Muscle layer of colon (tissue), 2 donors: Measurements from ENCODE around the gene FECH.
A peak's percentile ranks its signal among the peaks of the same experiment; 100 is the strongest.

Experiments
- H3K27ac ChIP-seq: one replicate; pipeline ENCODE4 v1.7.0; 2013; ENCODE audit warnings: low read depth, mild to moderate bottlenecking, low read length, moderate library complexity
- H3K27me3 ChIP-seq, 2 donors: one replicate each; pipeline ENCODE4 v1.7.0; 2013; ENCODE audit warnings: low read length in 2 of 2, mild to moderate bottlenecking in 2 of 2; ENCODE audit not compliant: insufficient read depth in 2 of 2, control insufficient read depth in 1 of 2
- H3K36me3 ChIP-seq: one replicate; pipeline ENCODE4 v1.7.0; 2013; ENCODE audit warnings: mild to moderate bottlenecking, low read length; ENCODE audit not compliant: insufficient read depth
- H3K4me1 ChIP-seq: one replicate; pipeline ENCODE4 v1.7.0; 2013; ENCODE audit warnings: mild to moderate bottlenecking, low read length; ENCODE audit not compliant: insufficient read depth
- H3K4me3 ChIP-seq, 2 donors: one replicate each; pipeline ENCODE4 v1.7.0; 2013; ENCODE audit warnings: low read length in 2 of 2, low read depth in 1 of 2, mild to moderate bottlenecking in 1 of 2, moderate library complexity in 1 of 2
- H3K9ac ChIP-seq: one replicate; pipeline ENCODE4 v1.7.0; 2013; ENCODE audit warnings: low read length
- H3K9me3 ChIP-seq: one replicate; pipeline ENCODE4 v1.7.0; 2013; ENCODE audit warnings: mild to moderate bottlenecking, low read length
- donor health status: abdominal sarcoma.
- donor health status: Adenocarcinoma of cecum.

The FECH gene

DNA sequence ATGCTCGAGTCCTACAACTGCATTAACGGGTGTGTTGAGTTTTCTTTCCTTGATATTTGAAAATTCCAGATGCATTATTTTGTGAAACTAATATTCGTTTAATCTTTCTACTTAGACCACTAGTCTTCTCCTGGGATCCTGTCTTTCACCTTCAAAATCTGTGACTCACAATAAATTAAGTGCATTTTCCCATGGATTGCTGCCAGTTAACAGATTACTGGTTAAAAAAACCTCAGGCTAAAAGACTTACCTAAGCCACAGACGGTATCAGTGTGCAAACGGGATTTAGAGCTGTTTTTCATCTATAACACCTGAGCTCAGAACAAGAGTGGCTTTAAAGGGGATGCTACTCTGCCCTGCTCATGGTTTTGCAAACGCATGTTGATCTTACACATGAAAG lies 10.2 kb downstream of the FECH start:
- peaks cover 23% of the 10 kb centered on the region for H3K4me1 ChIP-seq
- no peak overlapping the region for H3K27ac ChIP-seq
- no peaks in the 10 kb centered on the region for H3K27me3 ChIP-seq
- H3K36me3 ChIP-seq, result peaks cover 42% of the 10 kb centered on the region
- no peak overlapping the region for H3K9ac ChIP-seq
- H3K9me3 ChIP-seq, result no peaks in the 10 kb centered on the region
- H3K4me3 ChIP-seq, result no peak overlapping the region

DNA sequence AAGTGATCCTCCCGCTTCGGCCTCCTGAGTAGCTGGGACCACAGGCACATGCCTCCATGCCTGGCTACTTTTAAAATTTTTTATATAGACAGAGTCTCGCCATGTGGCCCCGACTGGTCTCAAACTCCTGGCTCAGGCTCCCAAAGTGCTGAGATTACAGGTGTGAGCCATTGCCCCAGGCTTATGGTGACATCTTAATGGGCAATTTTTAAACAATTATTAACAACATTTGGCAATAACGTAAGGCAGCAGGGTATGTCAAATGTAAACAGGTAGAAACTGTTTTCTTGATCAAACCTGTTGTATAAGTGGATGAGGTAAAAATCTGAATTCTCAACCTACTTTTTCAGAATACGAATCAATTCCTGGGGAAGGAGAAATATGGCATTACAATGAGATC lies 11.0 kb downstream of the FECH start:
- H3K27ac ChIP-seq, result no peak overlapping the region
- no peaks in the 10 kb centered on the region for H3K9me3 ChIP-seq
- H3K4me1 ChIP-seq, result peaks cover 23% of the 10 kb centered on the region
- peaks cover 44% of the 10 kb centered on the region for H3K36me3 ChIP-seq
- no peak overlapping the region for H3K9ac ChIP-seq
- H3K4me3 ChIP-seq, result no peak overlapping the region
- no peaks in the 10 kb centered on the region for H3K27me3 ChIP-seq

DNA sequence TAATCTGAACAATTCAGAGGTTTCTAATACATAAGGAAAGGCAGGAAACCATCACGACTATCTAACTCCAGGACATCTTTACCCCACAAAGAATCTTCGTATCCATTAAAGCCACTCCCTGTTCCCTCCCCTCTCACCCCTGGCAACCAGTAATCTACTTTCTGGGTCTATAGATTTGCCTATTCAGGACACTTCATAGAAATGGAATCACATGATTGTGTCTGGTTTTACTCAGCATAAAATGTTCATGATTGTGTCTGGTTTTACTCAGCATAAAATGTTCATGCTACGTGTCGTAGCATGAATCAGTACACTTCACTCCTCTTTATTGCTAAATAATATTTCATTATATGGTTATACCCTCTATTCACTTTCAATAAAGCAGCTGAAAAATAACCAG lies 11.6 kb downstream of the FECH start:
- Histone ChIP-seq H3K4me3 (no peak overlapping the region), H3K9me3 (no peaks in the 10 kb centered on the region), H3K27ac (peak overlapping the region; percentile 33), H3K36me3 (peaks cover 44% of the 10 kb centered on the region), H3K4me1 (peaks cover 23% of the 10 kb centered on the region), H3K9ac (no peak overlapping the region), H3K27me3 (no peaks in the 10 kb centered on the region)

DNA sequence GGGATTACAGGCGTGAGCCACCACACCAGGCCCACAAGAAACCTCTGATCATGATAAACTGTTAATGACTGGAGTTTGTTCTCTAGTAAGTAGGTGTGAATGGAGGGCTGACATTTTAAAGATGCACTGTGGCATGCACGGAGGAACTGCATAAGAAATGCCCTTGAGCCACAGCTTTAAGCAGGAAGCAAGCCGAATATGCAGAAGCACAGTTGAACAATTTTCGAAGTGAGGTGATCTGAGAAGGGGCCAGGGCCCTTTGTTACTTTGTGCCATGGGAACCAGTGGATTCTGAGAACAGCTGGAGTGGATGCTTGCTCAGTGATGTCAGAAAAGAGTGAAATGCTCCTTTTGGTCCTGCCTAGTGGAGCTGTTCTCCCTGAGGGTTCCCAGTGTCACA lies 16.3 kb downstream of the FECH start:
- Histone ChIP-seq H3K4me3 (no peak overlapping the region), H3K4me1 (peaks cover 10% of the 10 kb centered on the region), H3K36me3 (peaks cover 42% of the 10 kb centered on the region), H3K9ac (no peak overlapping the region), H3K27me3 (no peaks in the 10 kb centered on the region), H3K27ac (no peak overlapping the region), H3K9me3 (no peaks in the 10 kb centered on the region)

DNA sequence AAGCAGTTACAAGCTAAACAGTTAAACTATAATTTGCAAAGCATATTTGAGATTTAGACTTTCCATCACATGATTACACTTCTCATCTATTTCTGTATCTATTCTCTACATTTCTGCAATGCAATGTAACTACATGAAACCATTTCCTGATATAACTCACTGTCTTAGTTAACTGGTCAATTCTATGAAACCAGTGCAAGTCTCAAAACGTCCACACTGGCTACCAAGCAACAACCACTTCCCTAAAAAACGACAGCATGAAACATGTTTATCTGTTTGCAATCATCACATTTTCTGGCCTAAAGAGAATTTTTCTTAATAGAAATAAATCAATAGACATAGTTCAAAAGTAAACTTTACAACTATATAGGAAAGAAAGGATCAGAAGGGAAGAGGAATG lies 17.4 kb downstream of the FECH start:
- Histone ChIP-seq H3K4me1 (peaks cover under 1% of the 10 kb centered on the region), H3K36me3 (peaks cover 48% of the 10 kb centered on the region), H3K9me3 (no peaks in the 10 kb centered on the region), H3K9ac (no peak overlapping the region), H3K27me3 (no peaks in the 10 kb centered on the region), H3K27ac (no peak overlapping the region), H3K4me3 (no peak overlapping the region)

DNA sequence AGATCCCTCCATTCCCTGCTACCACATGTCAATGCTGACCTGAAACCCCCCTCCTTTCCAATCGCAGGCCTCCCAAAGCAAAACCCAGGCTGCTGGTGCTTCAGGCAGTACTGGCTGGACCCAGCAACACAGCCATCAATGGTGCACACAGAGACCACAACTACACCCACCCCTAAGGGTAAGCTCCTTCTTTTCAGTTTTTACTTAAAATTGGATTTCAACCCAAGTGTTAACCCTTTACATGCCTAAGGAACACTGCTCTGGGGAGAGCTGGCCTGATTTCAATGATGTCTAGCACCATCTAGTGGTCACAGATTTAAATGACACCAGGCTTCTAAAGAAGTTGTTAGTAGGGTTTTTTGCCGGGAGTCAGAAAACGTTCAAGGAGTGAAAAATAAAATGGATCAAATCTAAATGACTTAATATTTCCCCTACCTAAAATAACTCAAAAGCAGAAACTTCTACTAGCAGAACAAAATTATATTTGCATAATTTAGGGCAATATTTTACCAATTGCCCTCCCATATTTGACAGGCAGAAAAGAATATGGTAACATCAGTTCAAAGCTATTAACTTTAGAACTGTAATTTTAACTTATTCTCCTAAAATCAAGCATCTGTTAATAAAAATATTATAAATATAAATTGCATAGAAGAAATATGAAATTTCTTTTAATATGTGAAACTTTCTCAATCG lies 24.6 kb downstream of the FECH start:
- Histone ChIP-seq H3K4me1 (no peaks in the 10 kb centered on the region), H3K27ac (no peak overlapping the region), H3K36me3 (peaks cover 29% of the 10 kb centered on the region), H3K9me3 (no peaks in the 10 kb centered on the region), H3K9ac (no peak overlapping the region), H3K4me3 (no peak overlapping the region), H3K27me3 (no peaks in the 10 kb centered on the region)

DNA sequence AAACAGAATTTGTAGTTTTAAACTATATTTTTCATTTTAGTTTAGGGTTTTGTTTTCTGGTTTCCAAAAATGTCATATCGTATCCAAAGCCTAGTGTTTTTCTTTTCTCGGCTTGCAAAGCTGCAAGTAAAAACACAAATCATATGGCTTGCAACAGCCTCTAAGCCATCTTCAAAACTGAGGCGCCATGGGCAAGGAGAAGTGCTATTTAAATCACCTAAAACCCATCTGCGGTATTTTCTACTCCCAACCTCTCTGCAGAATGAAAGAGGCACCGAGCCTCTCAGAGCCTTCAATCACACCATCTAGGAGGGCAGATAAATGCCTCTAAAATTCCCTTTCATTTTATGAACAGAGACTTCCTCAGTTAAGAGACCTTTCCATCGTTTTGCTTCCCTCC lies 25.2 kb downstream of the FECH start:
- Histone ChIP-seq H3K27me3 (no peaks in the 10 kb centered on the region), H3K4me3 (no peak overlapping the region), H3K4me1 (no peaks in the 10 kb centered on the region), H3K36me3 (peaks cover 35% of the 10 kb centered on the region), H3K9me3 (no peaks in the 10 kb centered on the region), H3K9ac (no peak overlapping the region), H3K27ac (no peak overlapping the region)

DNA sequence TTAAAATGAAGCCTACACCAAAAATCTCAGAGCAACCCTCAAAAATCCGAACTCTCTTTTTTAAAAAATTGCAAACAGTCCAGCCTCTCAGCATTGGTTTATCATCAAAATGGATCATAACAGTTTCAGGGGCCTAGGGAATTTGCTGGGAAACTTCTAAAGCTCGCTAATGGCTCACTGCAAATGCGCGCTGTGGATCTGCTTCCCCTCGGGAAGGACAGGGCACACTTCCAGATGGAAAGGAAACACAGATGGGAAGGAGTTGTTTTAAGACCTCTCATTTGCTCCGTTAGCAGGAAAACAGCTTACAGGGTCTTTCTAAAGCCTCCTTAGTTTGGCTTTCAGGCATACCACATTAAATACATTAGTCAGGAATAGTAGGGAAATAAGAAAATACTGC lies 27.2 kb downstream of the FECH start:
- H3K27me3 ChIP-seq, result no peaks in the 10 kb centered on the region
- H3K9me3 ChIP-seq, result no peaks in the 10 kb centered on the region
- peaks cover 38% of the 10 kb centered on the region for H3K36me3 ChIP-seq
- H3K4me3 ChIP-seq, result no peak overlapping the region
- no peak overlapping the region for H3K9ac ChIP-seq
- H3K4me1 ChIP-seq, result no peaks in the 10 kb centered on the region
- H3K27ac ChIP-seq, result no peak overlapping the region

DNA sequence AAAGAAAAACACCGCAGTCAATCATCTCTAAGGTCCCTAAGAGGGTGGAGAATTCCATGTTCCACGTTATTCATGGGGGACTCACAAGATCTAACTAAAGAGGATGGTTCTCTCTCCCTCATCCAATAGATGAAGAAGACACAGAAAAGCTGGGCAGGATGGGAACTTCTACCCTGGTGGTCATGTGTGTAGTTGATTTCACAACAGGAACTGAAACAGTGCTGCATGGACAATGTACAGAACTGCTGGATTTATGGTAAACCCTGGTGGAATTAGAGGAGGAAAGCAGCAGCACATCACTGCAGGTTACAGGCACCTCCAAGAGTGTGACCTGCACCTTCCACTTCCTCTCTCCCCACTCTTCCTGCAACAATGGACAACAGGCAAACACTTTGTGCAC lies 31.4 kb downstream of the FECH start:
- Histone ChIP-seq H3K36me3 (peaks cover 59% of the 10 kb centered on the region), H3K9me3 (no peaks in the 10 kb centered on the region)

DNA sequence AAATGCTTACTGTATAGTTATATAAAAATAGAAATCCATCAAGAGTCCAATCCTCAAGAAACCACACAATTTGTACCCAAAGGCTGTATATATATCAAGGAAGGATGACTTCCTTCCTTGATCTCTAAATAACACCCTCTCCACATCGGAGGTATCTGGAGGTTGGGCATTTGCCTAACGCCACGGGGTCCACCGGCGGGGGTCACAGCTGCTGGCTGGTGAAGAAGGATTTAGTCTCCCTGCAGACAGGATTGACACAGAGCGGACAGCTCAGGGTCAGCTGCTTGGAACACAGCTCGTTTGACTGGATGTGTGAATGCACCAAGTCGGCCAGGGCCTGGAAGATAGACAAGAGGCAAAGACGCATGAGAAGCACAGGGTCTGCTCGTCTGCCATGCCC lies 36.0 kb downstream of the FECH start:
- no peak overlapping the region for H3K4me3 ChIP-seq
- no peak overlapping the region for H3K27ac ChIP-seq
- H3K9ac ChIP-seq, result no peak overlapping the region
- no peaks in the 10 kb centered on the region for H3K4me1 ChIP-seq
- H3K36me3 ChIP-seq, result peaks cover 33% of the 10 kb centered on the region
- H3K9me3 ChIP-seq, result no peaks in the 10 kb centered on the region
- no peaks in the 10 kb centered on the region for H3K27me3 ChIP-seq

More for the DNA sequence above, 31.4 kb downstream of the FECH start:
- no peaks in the 10 kb centered on the region for H3K4me1 ChIP-seq
- no peak overlapping the region for H3K27ac ChIP-seq
- H3K9ac ChIP-seq, result no peak overlapping the region
- no peaks in the 10 kb centered on the region for H3K27me3 ChIP-seq
- H3K4me3 ChIP-seq, result no peak overlapping the region

DNA sequence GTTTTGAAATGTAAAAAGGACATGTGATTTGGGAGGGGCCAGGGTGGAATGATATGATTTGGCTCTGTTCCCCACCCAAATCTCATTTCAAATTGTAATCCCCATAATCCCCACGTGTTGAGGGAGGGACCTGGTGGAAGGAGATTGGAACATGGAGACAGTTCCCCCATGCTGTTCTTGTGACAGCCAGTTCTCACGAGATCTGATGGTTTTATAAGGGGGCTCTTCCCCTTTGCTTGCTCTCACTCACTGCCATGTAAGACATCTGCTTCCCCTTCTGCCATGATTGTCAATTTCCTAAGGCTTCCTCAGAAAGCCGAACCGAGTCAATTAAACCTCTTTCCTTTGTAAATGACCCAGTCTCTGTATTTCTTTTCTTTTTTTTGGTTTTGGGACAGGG lies 39.2 kb downstream of the FECH start:
- Histone ChIP-seq H3K9me3 (no peaks in the 10 kb centered on the region), H3K4me1 (no peaks in the 10 kb centered on the region), H3K27ac (no peak overlapping the region), H3K36me3 (peaks cover 16% of the 10 kb centered on the region), H3K27me3 (no peaks in the 10 kb centered on the region), H3K9ac (no peak overlapping the region), H3K4me3 (no peak overlapping the region)

DNA sequence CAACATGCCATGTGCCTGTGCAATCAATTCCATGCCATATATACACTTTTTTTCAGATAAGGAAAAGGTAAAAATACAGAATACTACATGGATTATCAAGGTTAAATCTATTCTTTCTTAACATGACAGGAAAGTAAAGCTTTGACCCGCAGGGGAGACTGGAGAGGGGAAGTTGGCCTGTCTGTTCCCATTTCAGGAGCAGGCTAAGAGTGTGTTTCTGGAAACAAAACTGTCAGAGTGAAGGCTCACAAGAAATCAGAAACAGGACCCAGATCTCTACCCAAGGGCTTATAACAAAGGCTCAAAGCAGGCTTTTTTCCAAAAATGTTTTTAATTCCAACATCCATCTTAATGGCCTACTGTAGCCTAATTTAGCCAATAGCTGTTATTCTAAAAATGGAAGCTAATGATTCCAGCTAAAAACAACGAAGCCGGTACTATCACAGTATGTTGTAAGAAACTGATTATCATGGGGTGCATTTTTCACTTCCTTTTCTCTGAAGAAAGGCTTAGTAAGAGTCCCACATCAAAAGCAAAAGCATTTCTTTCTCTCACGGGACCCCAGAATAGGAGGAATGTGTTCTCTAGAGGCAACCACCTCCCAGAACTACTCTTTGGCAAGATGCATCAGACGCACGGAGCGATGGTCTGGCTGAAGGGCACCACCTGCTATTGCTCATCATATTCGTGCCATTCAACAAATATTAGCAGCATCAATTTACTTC lies 41.4 kb downstream of the FECH start:
- Histone ChIP-seq H3K4me3 (no peak overlapping the region), H3K4me1 (no peaks in the 10 kb centered on the region), H3K9ac (no peak overlapping the region), H3K27ac (no peak overlapping the region), H3K9me3 (no peaks in the 10 kb centered on the region), H3K36me3 (peaks cover 4% of the 10 kb centered on the region), H3K27me3 (no peaks in the 10 kb centered on the region)
